GM18502 (cell line): ENCODE measurements around the gene FHOD3.
A peak's percentile ranks its signal among the peaks of the same experiment; 100 is the strongest.

ENCODE experiments used
- ATAC-seq: cut with Tn5 transposase; IDR thresholded peaks from one replicate; pipeline ENCODE4 v1.9.1; 2021; ENCODE audit warnings: mild to moderate bottlenecking; ENCODE audit not compliant: unreplicated experiment, poor library complexity

FHOD3 gene

DNA sequence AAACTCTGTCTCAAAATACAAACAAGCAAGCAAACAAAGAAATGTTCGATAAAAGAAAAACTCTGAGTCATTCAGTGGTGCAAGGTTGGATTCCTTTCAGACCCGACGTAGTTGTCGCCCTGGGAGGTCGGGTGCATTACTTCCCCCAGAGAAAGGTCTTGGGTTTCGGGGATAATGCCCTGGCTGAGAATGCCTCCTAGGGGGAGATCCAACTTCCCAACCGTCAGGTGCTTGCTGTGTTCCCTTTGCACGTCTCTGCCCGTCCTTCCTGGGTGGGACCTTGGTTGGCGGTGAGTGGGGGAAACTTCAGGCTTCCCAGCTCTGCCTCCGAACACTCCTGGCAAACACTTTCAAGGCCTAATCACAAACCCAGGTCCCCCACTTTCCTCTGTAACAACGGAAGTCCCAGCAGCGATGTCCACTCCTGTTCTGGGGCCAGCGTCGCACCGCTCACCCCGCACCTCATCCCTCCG is 530.7 kb downstream of the FHOD3 start:
- ATAC-seq: peak; percentile 0

DNA sequence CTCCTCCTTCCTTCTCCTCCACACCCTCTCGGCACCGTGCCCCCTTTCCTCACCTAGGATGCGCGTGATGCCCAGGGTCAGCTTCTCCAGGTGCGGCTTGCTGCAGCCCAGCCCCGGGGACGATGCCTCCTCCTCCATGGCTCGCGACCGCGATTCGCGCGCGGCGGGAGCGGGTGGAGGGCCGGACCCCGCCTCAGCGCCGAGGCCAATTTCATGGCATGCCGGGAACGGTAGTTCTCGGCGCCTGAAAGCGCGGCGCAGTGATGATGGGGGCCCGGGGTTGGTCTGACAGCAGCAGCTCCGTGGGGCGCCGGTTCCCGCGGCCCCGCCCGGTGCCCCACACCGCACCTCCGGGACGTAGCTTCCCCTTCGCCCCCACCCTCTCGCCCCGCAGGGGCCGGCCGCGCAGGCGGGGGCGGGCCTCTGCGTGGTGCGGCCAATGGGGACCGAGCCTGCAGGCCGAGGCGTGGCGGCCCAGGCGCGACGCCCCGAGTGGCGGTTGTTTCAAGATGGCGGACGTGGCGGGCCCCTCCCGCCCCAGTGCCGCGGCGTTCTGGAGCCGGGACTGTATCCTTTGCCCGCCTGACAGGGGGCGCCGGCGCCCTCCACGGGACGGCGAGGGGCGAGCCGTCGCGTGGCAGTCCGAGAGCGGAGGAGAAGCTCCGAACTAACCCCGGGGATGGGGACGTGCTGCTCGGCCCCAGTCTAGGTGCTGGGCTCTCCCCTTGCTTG is 531.3 kb downstream of the FHOD3 start, which contains the start of the genes KIAA1328 and TPGS2:
Gene KIAA1328, plus strand, starts transcription at position 498 of the 732 bp plus-strand sequence. Its CDS starts 12 bp downstream, at position 510.
Gene TPGS2, minus strand, starts transcription at position 373 of the 732 bp plus-strand sequence. Its CDS starts 235 bp downstream, at position 138.
- ATAC-seq: peak; percentile 94
